Immature natural killer cell (primary cell): ENCODE measurements around the gene ICE1. TPM values are rescaled to one million over a fixed set of nuclear protein-coding genes. Genes with fewer than 3 reads are reported as not detected.

ENCODE experiments used
- DNase-seq, 3 donors: peaks; one replicate each; pipeline ENCODE4 v3.0.0; 2022; ENCODE audit warnings: mixed read lengths in 1 of 3
- H3K27ac Mint-ChIP-seq, 6 donors: one replicate each; pipeline ENCODE4 v1.8.0; 2020; ENCODE audit warnings: mixed read lengths in 6 of 6, mild to moderate bottlenecking in 5 of 6, inconsistent platforms in 4 of 6, moderate library complexity in 3 of 6
- H3K27me3 Mint-ChIP-seq, 3 donors: one replicate each; pipeline ENCODE4 v1.8.0; 2020 to 2021; ENCODE audit warnings: low read depth in 3 of 3, mild to moderate bottlenecking in 3 of 3, mixed read lengths in 3 of 3, moderate library complexity in 3 of 3, inconsistent platforms in 1 of 3
- H3K36me3 Mint-ChIP-seq, 3 donors: one replicate each; pipeline ENCODE4 v1.8.0; 2020; ENCODE audit warnings: mixed read lengths in 3 of 3, inconsistent platforms in 2 of 3, mild to moderate bottlenecking in 2 of 3
- H3K4me1 Mint-ChIP-seq, 2 donors: one replicate each; pipeline ENCODE4 v1.8.0; 2020; ENCODE audit warnings: inconsistent platforms in 2 of 2, mild to moderate bottlenecking in 2 of 2, mixed read lengths in 2 of 2, moderate library complexity in 1 of 2
- H3K4me3 Mint-ChIP-seq, 5 donors: one replicate each; pipeline ENCODE4 v1.8.0; 2020; ENCODE audit warnings: mild to moderate bottlenecking in 5 of 5, mixed read lengths in 5 of 5, inconsistent platforms in 3 of 5, moderate library complexity in 3 of 5
- H3K9me3 Mint-ChIP-seq, 6 donors: one replicate each; pipeline ENCODE4 v1.8.0; 2020; ENCODE audit warnings: mild to moderate bottlenecking in 6 of 6, mixed read lengths in 6 of 6, inconsistent platforms in 4 of 6, moderate library complexity in 3 of 6
- polyA plus RNA-seq, 3 donors: library from polyadenylated mRNA; unstranded; fragments of 300-500 nt; fragmentation: Illumina TruSeq; gene quantifications; one replicate each; pipeline ENCODE4 v1.2.3, GENCODE V29; 2021

ICE1 gene
- polyA plus RNA-seq, 3 donors from 2014 or later = 11.9 to 19.3 (median 13.5) TPM

- Mint-ChIP-seq H3K36me3 (peaks cover 0 to under 1% (median 0%) of the 10 kb centered on the region in 3 donors), H3K9me3 (no peaks in the 10 kb centered on the region), H3K27ac (peak overlapping the region in 1 of 6 donors; percentile 24), H3K4me1 (peaks cover 28 to 75% of the 10 kb centered on the region in 2 donors), H3K4me3 (no peak overlapping the region), H3K27me3 (peaks cover 0 to 1% (median 0%) of the 10 kb centered on the region in 3 donors)
- no peak for DNase-seq
Measured at GRCh38 chr5:5432020-5432707, 9.7 kb downstream of the ICE1 start.

- no peak for DNase-seq
- Mint-ChIP-seq H3K36me3 (peaks cover 1 to 12% (median 4%) of the 10 kb centered on the region in 3 donors), H3K27ac (no peak overlapping the region), H3K9me3 (no peaks in the 10 kb centered on the region), H3K4me3 (no peak overlapping the region), H3K4me1 (peaks cover 11 to 46% of the 10 kb centered on the region in 2 donors), H3K27me3 (no peaks in the 10 kb centered on the region)
Measured at GRCh38 chr5:5436203-5436760, 13.8 kb downstream of the ICE1 start.

- H3K4me1 Mint-ChIP-seq = peaks cover 11 to 35% of the 10 kb centered on the region in 2 donors
- no peak for DNase-seq
- no peak overlapping the region for H3K4me3 Mint-ChIP-seq
- no peaks in the 10 kb centered on the region for H3K27me3 Mint-ChIP-seq
- peaks cover 3 to 21% (median 11%) of the 10 kb centered on the region in 3 donors for H3K36me3 Mint-ChIP-seq
- H3K27ac Mint-ChIP-seq = peak overlapping the region in 1 of 6 donors; percentile 2
- H3K9me3 Mint-ChIP-seq = no peaks in the 10 kb centered on the region
Measured at GRCh38 chr5:5437227-5438172, 15.0 kb downstream of the ICE1 start.

- Mint-ChIP-seq H3K27me3 (no peaks in the 10 kb centered on the region), H3K4me1 (peaks cover 0 to 1% of the 10 kb centered on the region in 2 donors), H3K4me3 (no peak overlapping the region), H3K27ac (no peak overlapping the region), H3K36me3 (peaks cover 31 to 54% (median 39%) of the 10 kb centered on the region in 3 donors), H3K9me3 (no peaks in the 10 kb centered on the region)
- no peak for DNase-seq
Measured at GRCh38 chr5:5451863-5452262, 29.4 kb downstream of the ICE1 start.

- DNase-seq = no peak
- H3K4me3 Mint-ChIP-seq = no peak overlapping the region
- H3K27ac Mint-ChIP-seq = no peak overlapping the region
- peaks cover under 1 to 1% of the 10 kb centered on the region in 2 donors for H3K4me1 Mint-ChIP-seq
- H3K36me3 Mint-ChIP-seq = peaks cover 30 to 58% (median 46%) of the 10 kb centered on the region in 3 donors
- peaks cover 0 to 2% (median 0%) of the 10 kb centered on the region in 3 donors for H3K27me3 Mint-ChIP-seq
- H3K9me3 Mint-ChIP-seq = no peaks in the 10 kb centered on the region
Measured at GRCh38 chr5:5453131-5453530, 30.7 kb downstream of the ICE1 start.

GRCh38 chr5:5454391-5454790, 31.9 kb downstream of the ICE1 start:
- Mint-ChIP-seq H3K27me3 (peaks cover 0 to 2% (median 0%) of the 10 kb centered on the region in 3 donors), H3K4me3 (no peak overlapping the region), H3K9me3 (no peaks in the 10 kb centered on the region), H3K4me1 (peaks cover 1 to 5% of the 10 kb centered on the region in 2 donors), H3K36me3 (peaks cover 32 to 57% (median 46%) of the 10 kb centered on the region in 3 donors), H3K27ac (peak overlapping the region in 1 of 6 donors; percentile 13)
- no peak for DNase-seq

GRCh38 chr5:5456858-5457257, 34.4 kb downstream of the ICE1 start:
- Mint-ChIP-seq H3K9me3 (no peaks in the 10 kb centered on the region), H3K27me3 (peaks cover 0 to 2% (median 0%) of the 10 kb centered on the region in 3 donors), H3K36me3 (peaks cover 48 to 67% (median 49%) of the 10 kb centered on the region in 3 donors), H3K4me3 (no peak overlapping the region), H3K4me1 (peaks cover 1 to 5% of the 10 kb centered on the region in 2 donors), H3K27ac (peak overlapping the region in 1 of 6 donors; percentile 3)
- no peak for DNase-seq

- H3K36me3 Mint-ChIP-seq = peaks cover 49 to 79% (median 55%) of the 10 kb centered on the region in 3 donors
- H3K27ac Mint-ChIP-seq = no peak overlapping the region
- H3K27me3 Mint-ChIP-seq = peaks cover 0 to 2% (median 0%) of the 10 kb centered on the region in 3 donors
- peaks cover 1 to 5% of the 10 kb centered on the region in 2 donors for H3K4me1 Mint-ChIP-seq
- H3K4me3 Mint-ChIP-seq = no peak overlapping the region
- no peak for DNase-seq
- no peaks in the 10 kb centered on the region for H3K9me3 Mint-ChIP-seq
Measured at GRCh38 chr5:5460311-5460710, 37.8 kb downstream of the ICE1 start.

GRCh38 chr5:5461012-5461411, 38.5 kb downstream of the ICE1 start:
- Mint-ChIP-seq H3K9me3 (no peaks in the 10 kb centered on the region), H3K4me3 (no peak overlapping the region), H3K4me1 (peaks cover 0 to 5% of the 10 kb centered on the region in 2 donors), H3K36me3 (peaks cover 49 to 76% (median 52%) of the 10 kb centered on the region in 3 donors), H3K27ac (peak overlapping the region in 1 of 6 donors; percentile 37), H3K27me3 (peaks cover 0 to 2% (median 0%) of the 10 kb centered on the region in 3 donors)
- no peak for DNase-seq

GRCh38 chr5:5464036-5464715, 41.7 kb downstream of the ICE1 start:
- no peaks in the 10 kb centered on the region for H3K9me3 Mint-ChIP-seq
- H3K4me3 Mint-ChIP-seq = no peak overlapping the region
- peaks cover 46 to 69% (median 51%) of the 10 kb centered on the region in 3 donors for H3K36me3 Mint-ChIP-seq
- H3K27ac Mint-ChIP-seq = no peak overlapping the region
- no peak for DNase-seq
- H3K27me3 Mint-ChIP-seq = no peaks in the 10 kb centered on the region
- no peaks in the 10 kb centered on the region for H3K4me1 Mint-ChIP-seq

- peaks cover 27 to 58% (median 37%) of the 10 kb centered on the region in 3 donors for H3K36me3 Mint-ChIP-seq
- H3K4me3 Mint-ChIP-seq = no peak overlapping the region
- H3K9me3 Mint-ChIP-seq = no peaks in the 10 kb centered on the region
- no peak for DNase-seq
- H3K27ac Mint-ChIP-seq = no peak overlapping the region
- no peaks in the 10 kb centered on the region for H3K4me1 Mint-ChIP-seq
- H3K27me3 Mint-ChIP-seq = no peaks in the 10 kb centered on the region
Measured at GRCh38 chr5:5466227-5466626, 43.8 kb downstream of the ICE1 start.

- no peaks in the 10 kb centered on the region for H3K9me3 Mint-ChIP-seq
Measured at GRCh38 chr5:5467737-5468136, 45.3 kb downstream of the ICE1 start.

GRCh38 chr5:5470933-5471332, 48.5 kb downstream of the ICE1 start:
- H3K4me1 Mint-ChIP-seq = no peaks in the 10 kb centered on the region
- peaks cover 0 to 2% (median 0%) of the 10 kb centered on the region in 3 donors for H3K27me3 Mint-ChIP-seq
- H3K27ac Mint-ChIP-seq = peak overlapping the region in 1 of 6 donors; percentile 3
- H3K36me3 Mint-ChIP-seq = peaks cover 18 to 49% (median 18%) of the 10 kb centered on the region in 3 donors
- no peak overlapping the region for H3K4me3 Mint-ChIP-seq
- no peaks in the 10 kb centered on the region for H3K9me3 Mint-ChIP-seq
- DNase-seq = no peak

More at GRCh38 chr5:5467737-5468136, 45.3 kb downstream of the ICE1 start:
- Mint-ChIP-seq H3K36me3 (peaks cover 20 to 43% (median 25%) of the 10 kb centered on the region in 3 donors), H3K4me1 (no peaks in the 10 kb centered on the region), H3K4me3 (no peak overlapping the region), H3K27me3 (no peaks in the 10 kb centered on the region), H3K27ac (no peak overlapping the region)
- no peak for DNase-seq
